Globus pallidus (tissue), 1 donor: ENCODE measurements around the gene CORO2B.

Source experiments
- DNase-seq: peaks from one replicate; pipeline ENCODE4 v3.0.0-alpha.2; 2015; ENCODE audit warnings: low spot score

The CORO2B gene

GRCh38 chr15:68574046-68574445 is 4.7 kb upstream of the CORO2B start:
- no peak for DNase-seq

- DNase-seq: no peak
Observed at GRCh38 chr15:68574629-68575028, 4.2 kb upstream of the CORO2B start.

- DNase-seq: no peak
Observed at GRCh38 chr15:68576235-68576892, 2.4 kb upstream of the CORO2B start.

GRCh38 chr15:68578175-68578979 is 416 bp upstream of the CORO2B start:
- DNase-seq: peak; percentile 85

GRCh38 chr15:68580026-68580882 is 1.5 kb downstream of the CORO2B start:
- DNase-seq: no peak

GRCh38 chr15:68580883-68581155 is 2.0 kb downstream of the CORO2B start:
- no peak for DNase-seq

GRCh38 chr15:68581725-68582124 is 2.9 kb downstream of the CORO2B start:
- no peak for DNase-seq

GRCh38 chr15:68582236-68582635 is 3.4 kb downstream of the CORO2B start:
- DNase-seq: no peak

GRCh38 chr15:68582864-68583263 is 4.1 kb downstream of the CORO2B start:
- DNase-seq: no peak

- no peak for DNase-seq
Observed at GRCh38 chr15:68583321-68583720, 4.5 kb downstream of the CORO2B start.

GRCh38 chr15:68583936-68584755 is 5.4 kb downstream of the CORO2B start:
- DNase-seq: no peak

GRCh38 chr15:68584756-68585573 is 6.2 kb downstream of the CORO2B start:
- peak; percentile 78 for DNase-seq

GRCh38 chr15:68585574-68586273 is 6.9 kb downstream of the CORO2B start:
- DNase-seq: peak; percentile 88

GRCh38 chr15:68586274-68586961 is 7.6 kb downstream of the CORO2B start:
- DNase-seq: no peak

- DNase-seq: no peak
Observed at GRCh38 chr15:68587769-68588385, 9.1 kb downstream of the CORO2B start.

- no peak for DNase-seq
Observed at GRCh38 chr15:68589053-68589452, 10.3 kb downstream of the CORO2B start.

GRCh38 chr15:68589783-68590710 is 11.3 kb downstream of the CORO2B start:
- peak; percentile 81 for DNase-seq

GRCh38 chr15:68590721-68591389 is 12.1 kb downstream of the CORO2B start:
- peak; percentile 11 for DNase-seq
